BJ (cell line): ENCODE measurements around the gene RASAL3. TPM values are rescaled to one million over a fixed set of nuclear protein-coding genes. Genes with fewer than 3 reads are reported as not detected.

Experiments used
- CTCF ChIA-PET: fragments of 350-600 bp; formaldehyde crosslinking; extraction: SDS; loops from one replicate; lab custom pipeline; 2021; ENCODE audit warnings: antibody characterized with exemption, inconsistent platforms; lab: Yijun Ruan, JAX
- POLR2A ChIA-PET: fragments of 300-600 bp; sonication (Branson Sonifier 250); formaldehyde crosslinking; extraction: SDS; loops from one replicate; lab custom pipeline; 2021; ENCODE audit warnings: antibody characterized with exemption; lab: Charles Lee
- DNase-seq: peaks from one replicate; pipeline ENCODE4 v3.0.0-alpha.2; 2011; ENCODE audit warnings: low read depth
- H3K27me3 ChIP-seq: 2 replicates; pipeline ENCODE4 v1.6.0; 2011; ENCODE audit warnings: low read length; ENCODE audit not compliant: control insufficient read depth, insufficient read depth
- H3K36me3 ChIP-seq: 2 replicates; pipeline ENCODE4 v1.5.1; 2011; ENCODE audit warnings: low read length; ENCODE audit not compliant: control insufficient read depth, insufficient read depth
- H3K4me3 ChIP-seq: 2 replicates; pipeline ENCODE4 v1.5.1; 2011; ENCODE audit warnings: low read depth, mild to moderate bottlenecking, control low read depth, low read length
- polyA minus RNA-seq: library from RNA; depleted of rRNA, polyadenylated mRNA; stranded (reverse); fragments of >200 nt; gene quantifications from 2 replicates; pipeline ENCODE4 v1.2.3, GENCODE V29; 2011; rRNA and poly(A)+ RNA removed
- polyA plus RNA-seq: library from polyadenylated mRNA; depleted of rRNA; stranded (reverse); fragments of >200 nt; gene quantifications from 2 replicates; pipeline ENCODE4 v1.2.3, GENCODE V29; 2011; rRNA removed
- TF ChIP-seq, protein P1 (sequence below): IDR thresholded peaks from 2 replicates; pipeline ENCODE4 v1.5.1; 2011; ENCODE audit warnings: low read depth, mild to moderate bottlenecking, control low read depth, inconsistent platforms, low read length, moderate library complexity; ENCODE audit not compliant: insufficient read depth

The RASAL3 gene
- polyA plus RNA-seq (0.04 TPM in 1 of 2 replicates, not detected in the other), polyA minus RNA-seq (not detected in 2 replicates)

GRCh38 chr19:15464394-15465385, at the start of gene RASAL3:
TSS of gene RASAL3 (minus strand) at chr19:15464544. CDS start at chr19:15464358, 186 bp downstream.
- POLR2A ChIA-PET, result no interaction called here
- no peaks in the 10 kb centered on the region for H3K36me3 ChIP-seq
- CTCF ChIA-PET, result interaction anchor here (0.9 kb wide), 1 partner anchor 9 kb away, joined by 3 read pairs; no protein-coding TSS in a partner anchor
- no peak for DNase-seq
- no peak within 1 kb of the TSS for H3K4me3 ChIP-seq
- TF ChIP-seq, protein P1, sequence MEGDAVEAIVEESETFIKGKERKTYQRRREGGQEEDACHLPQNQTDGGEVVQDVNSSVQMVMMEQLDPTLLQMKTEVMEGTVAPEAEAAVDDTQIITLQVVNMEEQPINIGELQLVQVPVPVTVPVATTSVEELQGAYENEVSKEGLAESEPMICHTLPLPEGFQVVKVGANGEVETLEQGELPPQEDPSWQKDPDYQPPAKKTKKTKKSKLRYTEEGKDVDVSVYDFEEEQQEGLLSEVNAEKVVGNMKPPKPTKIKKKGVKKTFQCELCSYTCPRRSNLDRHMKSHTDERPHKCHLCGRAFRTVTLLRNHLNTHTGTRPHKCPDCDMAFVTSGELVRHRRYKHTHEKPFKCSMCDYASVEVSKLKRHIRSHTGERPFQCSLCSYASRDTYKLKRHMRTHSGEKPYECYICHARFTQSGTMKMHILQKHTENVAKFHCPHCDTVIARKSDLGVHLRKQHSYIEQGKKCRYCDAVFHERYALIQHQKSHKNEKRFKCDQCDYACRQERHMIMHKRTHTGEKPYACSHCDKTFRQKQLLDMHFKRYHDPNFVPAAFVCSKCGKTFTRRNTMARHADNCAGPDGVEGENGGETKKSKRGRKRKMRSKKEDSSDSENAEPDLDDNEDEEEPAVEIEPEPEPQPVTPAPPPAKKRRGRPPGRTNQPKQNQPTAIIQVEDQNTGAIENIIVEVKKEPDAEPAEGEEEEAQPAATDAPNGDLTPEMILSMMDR, result no peak
- peaks cover 8% of the 10 kb centered on the region for H3K27me3 ChIP-seq

- POLR2A ChIA-PET, result no interaction called here
- no peak overlapping the region for H3K4me3 ChIP-seq
- H3K36me3 ChIP-seq, result no peaks in the 10 kb centered on the region
- TF ChIP-seq, protein P1, result no peak
- no peak for DNase-seq
- CTCF ChIA-PET, result no interaction called here
- peaks cover 11% of the 10 kb centered on the region for H3K27me3 ChIP-seq
Measured at GRCh38 chr19:15511671-15512424, 47.5 kb upstream of the RASAL3 start.

- Histone ChIP-seq H3K36me3 (no peaks in the 10 kb centered on the region), H3K4me3 (no peak within 1 kb of the TSS), H3K27me3 (peaks cover 11% of the 10 kb centered on the region)
- POLR2A ChIA-PET, result no interaction called here
- CTCF ChIA-PET, result no interaction called here
- TF ChIP-seq, protein P1, result no peak
- no peak for DNase-seq
Measured at GRCh38 chr19:15508035-15508710, 43.8 kb upstream of the RASAL3 start, which contains the start of gene CYP4F22. TSS of gene CYP4F22 (plus strand) at chr19:15508525. CDS start at chr19:15525337, 16,812 bp downstream.

DNA sequence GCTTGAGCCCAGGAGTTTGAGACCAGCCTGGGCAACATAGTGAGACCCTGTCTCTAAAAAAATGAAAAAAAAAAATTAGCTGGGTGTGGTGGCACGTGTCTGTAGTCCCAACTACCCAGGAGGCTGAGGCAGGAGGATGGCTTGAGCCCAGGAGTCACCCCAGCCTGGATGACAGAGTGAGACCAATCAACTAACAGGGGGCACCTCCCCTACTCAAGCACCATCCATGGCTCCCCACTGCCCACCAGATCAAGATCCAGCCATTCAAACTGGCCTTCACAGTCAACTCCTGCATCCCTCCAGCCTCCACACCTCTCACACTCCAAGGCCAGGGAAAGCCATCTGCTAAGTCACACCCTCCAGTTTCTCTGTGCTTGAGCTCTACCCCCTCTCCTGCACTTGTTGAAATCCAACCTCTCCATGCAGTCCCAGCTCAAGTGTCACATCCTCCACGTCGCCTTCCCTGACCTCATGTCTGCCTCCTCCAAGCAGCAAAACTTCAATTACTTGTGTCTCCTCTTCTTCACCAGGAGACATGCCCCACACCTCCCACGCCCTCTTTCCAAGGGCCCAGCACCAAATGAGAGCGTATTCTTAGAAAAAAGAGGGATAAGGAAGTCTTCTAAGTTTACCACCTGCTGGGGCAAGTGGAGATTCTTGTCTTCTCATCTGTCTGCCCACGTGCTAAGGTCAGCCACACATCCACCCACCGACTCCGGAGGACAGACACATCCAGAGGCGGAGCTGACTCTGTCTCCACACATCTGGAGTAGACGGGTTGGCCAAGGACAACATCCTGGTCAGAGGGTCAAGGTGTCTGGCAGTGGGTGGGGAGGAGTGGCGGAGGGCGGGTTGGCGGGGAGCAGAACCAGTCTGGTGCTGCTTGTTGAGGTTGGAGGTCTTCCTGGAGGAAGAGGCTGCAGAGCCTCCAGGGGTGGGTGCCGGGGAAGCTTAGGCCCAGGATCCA, 43.0 kb upstream of the RASAL3 start:
- H3K4me3 ChIP-seq, result no peak overlapping the region
- TF ChIP-seq, protein P1, result no peak

More for the DNA sequence above, 43.0 kb upstream of the RASAL3 start:
- DNase-seq, result no peak
- Histone ChIP-seq H3K36me3 (no peaks in the 10 kb centered on the region), H3K27me3 (peaks cover 11% of the 10 kb centered on the region)
- ChIA-PET CTCF (no interaction called here), POLR2A (no interaction called here)
